Loucy (cell line): ENCODE data around the gene RNPC3.

Experiments used
- CTCF ChIP-seq: fragments of 200-600 bp; sonication (generic); conservative IDR thresholded peaks from 2 replicates; pipeline ENCODE4 v1.5.1; 2014; ENCODE audit warnings: mild to moderate bottlenecking, antibody characterized with exemption, low read length
- EZH2phosphoT487 ChIP-seq: fragments of 200-600 bp; IDR thresholded peaks from 2 replicates; pipeline ENCODE4 v1.6.1; 2018; ENCODE audit warnings: antibody characterized with exemption, mild to moderate bottlenecking, moderate library complexity, borderline replicate concordance

GRCh38 chr1:103509250-103509649, 16.2 kb upstream of the RNPC3 start:
- no peak for TF ChIP-seq CTCF
- no peak for TF ChIP-seq EZH2phosphoT487
